GM19463 (cell line): Measurements from ENCODE around the gene GPATCH8.
"Not testable (repeated sequence)": the region's sequence is repeated elsewhere in the genome, so short reads cannot be mapped to it uniquely, and the experiment has no call there.

Source experiments
- ATAC-seq: cut with Tn5 transposase; IDR thresholded peaks from one replicate; pipeline ENCODE4 v1.9.1; 2021; ENCODE audit warnings: mild to moderate bottlenecking, moderate library complexity; ENCODE audit not compliant: unreplicated experiment

GPATCH8 gene

DNA sequence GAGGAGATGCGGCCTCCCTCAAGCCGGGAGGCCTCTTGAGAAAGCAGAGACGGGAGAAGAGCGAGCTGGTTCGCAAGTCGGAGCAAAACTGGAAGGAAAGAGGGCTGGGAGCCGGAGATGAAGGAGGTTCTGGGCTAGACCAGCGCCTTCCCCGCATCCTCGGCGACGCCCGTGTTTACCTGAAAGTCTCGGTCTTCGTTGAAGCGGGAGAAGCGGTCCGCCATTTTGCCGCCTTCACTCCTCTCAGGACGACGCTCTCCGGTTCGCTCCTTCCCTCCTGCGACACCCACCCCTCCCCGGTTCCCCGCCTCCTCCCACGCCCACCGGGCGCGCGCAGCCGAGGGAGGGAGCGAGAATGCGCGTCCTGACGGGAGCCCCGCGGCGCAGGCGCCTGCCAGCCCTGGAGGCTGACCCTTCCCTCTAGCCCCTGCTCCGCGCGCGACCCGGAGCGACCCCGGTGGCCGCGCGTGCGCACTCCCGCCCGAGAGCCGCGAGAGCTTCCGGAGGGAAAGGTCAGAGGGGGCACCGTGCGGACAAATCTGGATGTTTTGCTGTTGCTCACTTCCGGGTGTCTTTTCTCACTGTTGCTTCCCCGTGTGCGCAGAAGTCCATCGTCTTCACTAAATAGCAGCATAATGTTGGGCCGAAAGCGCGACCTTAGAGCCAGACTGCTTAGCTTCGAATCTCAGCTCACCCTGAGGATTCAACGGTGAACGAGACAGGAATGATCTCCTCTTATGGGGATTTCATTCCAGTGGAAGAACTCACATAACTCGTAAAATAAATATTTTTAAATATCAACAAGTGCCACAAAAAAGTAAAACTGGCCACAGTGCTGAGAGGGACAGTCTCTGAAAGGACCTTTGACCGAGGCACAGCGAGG lies at the start of gene GPATCH8:
TSS of gene GPATCH8 (minus strand) at position 260 of the 883 bp plus-strand sequence. CDS start at position 224, 36 bp downstream.
- peak; percentile 92 for ATAC-seq

DNA sequence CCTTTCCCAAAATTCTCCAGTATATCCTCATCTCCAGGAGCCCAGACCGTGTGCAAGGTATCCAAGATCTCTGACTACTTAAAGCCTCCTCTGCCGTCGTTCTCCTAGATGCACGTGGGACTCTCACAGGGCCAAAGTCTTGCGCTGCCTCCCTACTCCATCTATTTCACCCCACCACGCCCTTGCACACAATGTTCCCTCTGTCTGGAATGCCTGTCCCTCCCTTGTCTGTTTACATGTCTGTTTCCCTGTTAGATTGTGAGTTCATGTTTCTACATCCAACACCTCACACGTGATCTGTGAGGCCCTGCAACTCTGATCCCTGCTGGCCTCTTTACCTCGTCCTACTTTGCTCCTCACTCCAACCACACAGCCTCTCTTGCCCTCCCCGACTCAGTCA lies 49.2 kb upstream of the GPATCH8 start:
- ATAC-seq = no peak

DNA sequence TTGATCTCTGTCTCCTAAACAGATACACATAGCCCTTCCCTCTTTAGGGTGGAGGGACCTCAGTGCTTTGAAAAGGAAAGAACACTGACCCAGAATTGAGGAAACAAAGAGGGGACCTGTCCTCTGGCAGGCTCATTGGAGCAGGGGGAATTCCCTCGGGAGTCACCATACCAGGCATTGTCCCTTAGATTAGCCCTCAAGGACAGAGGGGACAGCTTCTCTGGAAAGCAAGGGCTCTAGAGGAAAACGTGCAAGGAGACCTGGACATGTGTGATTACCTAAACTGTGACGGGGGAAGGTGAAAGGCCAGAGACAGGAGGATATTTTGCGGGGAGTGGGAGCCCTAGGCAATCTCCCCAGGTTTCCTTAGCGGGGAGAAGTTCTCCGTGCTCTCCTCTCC lies 46.5 kb upstream of the GPATCH8 start:
- ATAC-seq = no peak

DNA sequence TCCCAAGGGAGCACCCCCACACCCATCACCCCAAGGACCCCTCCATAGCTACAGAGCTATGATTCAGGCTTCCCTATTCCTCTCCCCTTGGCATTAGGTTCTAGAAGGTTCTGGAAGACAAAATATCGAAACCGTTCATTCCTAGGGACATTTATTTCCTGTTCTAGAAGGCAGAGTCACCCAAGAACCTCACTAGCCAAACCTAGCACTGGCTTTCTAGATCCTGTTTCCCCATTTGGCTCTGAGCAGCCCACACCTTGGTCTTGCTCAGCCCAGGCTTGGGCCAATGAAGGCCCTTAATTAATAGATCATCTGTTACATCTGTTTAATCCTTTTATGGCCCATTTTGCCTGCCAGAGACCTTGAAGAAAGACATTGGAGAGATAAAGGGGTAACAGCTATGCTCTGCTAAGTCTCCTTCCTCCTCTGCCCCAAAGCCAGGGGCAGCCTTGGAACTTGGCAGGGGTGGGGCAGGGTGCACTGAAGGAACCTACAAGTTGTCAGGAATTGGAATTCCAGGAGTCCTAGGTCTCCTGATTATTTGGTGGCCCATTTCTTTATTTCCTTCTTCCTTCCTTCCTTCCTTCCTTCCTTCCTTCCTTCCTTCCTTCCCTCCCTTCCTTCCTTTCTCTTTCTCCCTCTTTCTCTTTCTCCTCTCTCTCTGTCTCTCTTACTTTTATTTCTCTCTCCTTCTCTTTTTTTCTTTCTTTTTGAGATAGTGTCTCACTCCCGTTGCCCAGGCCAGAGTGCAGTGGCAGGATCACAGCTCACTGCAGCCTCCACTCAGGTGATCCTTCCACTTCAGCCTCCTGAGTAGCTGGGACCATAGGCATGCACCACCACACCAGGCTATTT lies 45.4 kb upstream of the GPATCH8 start:
- no peak for ATAC-seq

DNA sequence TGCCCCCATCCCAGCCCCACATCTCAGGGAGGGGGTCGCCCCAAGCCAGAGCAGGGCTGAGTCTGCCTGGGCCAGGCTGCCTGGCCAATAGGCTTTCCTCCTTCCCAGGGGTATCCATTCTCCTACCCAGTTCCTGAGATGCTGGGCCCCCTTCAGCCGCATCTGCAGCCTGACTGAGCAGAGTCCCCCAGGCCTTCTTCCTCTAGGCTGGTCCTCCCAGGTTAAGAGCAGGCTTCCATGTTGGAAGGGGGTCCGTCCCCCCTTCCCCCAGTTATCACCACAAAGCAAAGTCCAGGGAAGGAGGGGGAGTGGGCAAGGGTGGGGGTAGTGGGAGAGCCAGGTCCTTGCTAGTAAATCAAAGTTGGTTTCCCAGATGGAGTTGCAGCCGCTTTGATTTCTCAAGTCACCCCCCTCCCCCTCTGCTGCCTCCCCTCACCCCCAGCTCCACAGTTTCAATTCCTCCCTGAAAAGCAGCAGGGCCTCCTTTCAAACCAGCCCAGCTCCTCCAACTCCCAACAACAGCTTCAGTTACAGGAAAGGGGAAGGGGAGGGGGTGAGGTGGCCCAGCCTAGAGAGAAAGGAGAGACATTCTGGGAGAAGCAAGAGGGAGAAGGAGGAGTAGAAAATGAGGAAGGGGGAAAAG lies 44.5 kb upstream of the GPATCH8 start:
- ATAC-seq = no peak

DNA sequence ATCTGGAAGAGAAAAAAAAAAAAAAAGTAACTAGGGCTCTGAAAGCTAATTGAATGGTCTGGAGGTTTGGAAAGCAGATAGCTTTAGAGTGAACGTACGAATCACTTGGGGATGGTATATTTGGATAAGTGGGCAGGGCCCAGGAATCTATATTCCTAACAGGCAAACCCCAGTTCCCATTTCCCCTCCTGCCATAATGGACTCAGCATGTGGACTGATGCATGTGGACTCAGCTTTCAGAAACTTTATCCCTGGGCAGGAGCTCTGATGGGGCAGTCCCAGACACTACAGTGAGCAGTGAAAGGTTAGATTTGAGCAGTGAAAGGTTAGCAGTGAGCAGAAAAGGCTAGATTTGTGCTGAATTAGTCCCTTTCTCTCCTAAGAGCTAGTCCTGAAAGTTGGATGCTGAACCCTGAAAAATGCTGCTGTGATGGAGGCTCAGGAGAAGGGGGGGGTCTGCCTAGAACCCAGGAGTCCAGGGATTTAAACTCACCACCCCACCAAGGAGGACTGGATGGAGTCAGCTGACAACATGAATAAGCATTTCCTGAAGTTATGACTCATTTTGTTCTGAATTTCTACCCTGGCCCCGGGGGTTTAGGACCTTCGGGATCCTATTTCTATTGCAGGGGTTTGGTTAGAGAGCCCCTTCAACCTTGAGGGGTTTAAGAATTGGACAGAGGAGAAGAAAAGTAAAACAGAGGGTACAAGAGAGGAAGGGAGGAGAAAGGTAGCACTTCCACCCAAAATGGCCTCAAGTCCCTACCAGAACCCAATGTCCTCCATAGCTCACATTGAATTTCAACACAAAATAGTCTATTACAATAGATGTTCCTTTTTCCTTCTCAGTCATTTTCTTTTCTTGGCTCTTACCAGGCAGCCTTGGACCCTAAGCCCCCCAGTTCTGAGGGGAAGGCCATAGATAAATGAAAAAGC lies 43.7 kb upstream of the GPATCH8 start:
- no peak for ATAC-seq

DNA sequence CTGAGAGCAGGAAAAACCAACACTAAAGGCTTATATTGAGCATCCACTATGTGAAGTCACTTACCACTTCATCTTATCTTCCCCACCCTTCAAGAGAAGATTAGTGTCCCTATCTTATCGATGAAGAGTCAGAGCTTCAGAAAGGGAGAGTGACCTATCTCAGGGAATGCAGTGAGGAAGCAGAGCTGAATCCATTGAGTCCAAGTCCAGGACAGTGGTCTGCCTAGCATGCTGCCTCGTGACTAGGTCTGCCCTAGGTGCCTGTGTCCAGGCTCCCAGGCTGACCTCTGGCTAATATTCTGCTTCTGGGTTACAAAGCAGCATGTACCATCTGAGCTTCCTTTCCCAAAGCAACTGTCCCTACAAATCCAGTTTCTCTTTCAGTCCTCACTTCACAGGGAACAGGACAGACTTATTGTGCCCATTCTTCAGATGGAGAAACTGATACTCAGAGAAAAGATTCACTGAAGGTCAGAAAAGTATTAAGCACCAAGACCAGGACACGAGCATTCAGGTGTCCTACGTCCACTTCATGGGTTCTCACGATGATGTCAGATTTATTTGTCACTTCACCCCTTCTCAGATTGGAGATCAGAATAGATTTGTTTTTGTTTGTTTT lies 40.8 kb upstream of the GPATCH8 start:
- ATAC-seq = no peak

DNA sequence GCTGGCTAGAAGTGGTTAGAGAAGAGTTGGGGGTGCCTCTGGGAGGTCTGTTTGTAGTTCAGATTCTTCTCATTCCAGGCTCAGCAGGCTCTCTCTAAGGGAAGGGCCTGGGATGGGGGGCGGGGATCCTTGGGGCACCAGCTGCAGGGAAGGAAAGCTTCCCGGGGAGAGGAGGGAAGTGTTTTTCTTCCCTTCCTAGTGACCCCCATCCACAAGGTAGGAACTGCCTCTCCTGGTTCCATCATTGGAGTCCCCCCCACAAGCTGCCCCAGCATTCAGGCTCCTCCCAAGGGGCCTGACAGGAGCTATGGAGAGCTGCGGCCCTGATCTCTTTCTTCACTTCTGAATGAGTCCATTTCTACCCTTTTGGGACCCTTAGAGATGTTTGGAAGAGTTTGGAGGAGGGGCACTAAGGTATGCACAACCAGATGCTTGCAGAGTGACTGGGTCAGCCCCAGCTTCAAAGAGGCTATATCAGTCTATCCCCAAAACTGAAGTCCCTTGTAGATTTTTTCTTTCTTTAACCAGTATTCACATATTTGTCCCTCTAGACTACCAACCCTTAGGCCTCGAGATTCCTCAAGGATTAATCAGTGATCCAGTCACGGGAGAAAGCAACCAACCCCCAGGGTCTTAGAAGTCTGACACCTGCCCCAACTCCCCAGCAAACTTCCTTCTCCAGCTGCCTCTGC lies 40.2 kb upstream of the GPATCH8 start:
- ATAC-seq = no peak

DNA sequence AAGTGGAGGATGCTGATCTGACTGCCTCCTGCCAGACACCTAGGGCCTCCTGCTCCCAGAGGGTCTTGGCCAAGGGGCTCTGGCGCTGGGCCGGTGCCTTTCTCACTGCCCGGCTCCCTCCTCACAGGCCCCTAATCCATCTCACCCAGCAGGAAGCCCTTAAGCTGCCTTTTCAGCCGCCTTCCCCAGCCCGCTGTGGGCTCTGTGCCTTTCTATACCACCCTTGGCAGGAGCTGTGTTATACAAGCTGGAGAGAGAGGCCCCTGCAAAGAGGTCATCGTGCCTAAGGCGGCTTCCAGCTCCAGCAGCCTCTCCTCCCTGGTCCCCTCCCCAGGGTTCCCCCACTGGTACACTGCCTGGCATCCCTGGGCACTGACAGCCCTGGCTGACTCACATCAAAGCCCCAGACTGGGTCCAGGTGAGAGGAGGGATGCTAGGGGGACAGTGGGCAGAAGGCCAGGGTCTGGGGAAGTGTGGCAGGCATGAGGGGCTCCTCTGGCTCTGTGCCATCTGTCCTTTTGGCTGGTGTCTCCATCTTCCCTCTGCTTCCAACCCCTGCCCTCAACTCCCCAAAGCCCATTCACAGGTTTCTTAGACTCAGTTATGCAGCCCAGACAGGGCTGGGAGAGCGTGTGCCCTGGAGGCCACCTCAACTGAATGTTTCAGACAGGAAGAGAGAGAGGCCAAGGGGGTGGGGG lies 38.8 kb upstream of the GPATCH8 start:
- no peak for ATAC-seq

DNA sequence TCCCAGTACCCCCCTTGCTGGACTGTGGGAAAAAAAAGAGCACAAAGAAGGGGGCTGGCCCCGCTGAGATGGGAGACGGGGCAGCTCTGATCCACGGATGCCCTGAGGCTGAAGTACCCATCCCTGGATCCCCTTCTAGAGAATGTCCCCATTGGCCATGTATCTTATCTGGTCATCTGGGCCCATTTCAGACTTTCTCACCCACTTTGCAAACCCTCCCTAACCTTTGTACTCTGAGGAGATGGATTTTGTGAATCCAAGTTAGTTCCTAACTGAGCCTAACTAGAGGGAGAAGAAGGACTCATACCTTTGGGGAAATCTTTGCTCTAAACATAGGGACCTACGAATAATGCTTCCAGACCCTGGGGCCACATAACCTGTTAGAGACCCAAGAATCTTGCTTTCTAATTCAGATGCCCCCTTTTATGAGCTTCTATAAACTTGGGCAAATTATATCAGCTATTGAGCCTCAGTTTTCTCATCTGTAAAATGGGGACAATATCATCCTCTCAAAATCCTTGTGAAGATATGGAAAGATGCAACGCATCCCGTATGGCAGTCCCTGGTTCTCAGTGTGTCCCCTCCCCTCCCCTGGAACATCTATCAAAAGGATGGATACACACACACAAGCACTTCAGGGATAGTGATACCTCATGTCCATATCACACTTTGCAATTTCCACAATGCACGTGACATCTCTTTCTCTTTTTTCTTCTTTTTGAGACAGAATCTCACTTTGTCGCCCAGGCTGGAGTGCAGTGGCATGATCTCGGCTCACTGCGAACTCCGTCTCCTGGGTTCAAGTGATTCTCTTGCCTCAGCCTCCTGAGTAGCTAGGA lies 37.3 kb upstream of the GPATCH8 start:
- no peak for ATAC-seq

DNA sequence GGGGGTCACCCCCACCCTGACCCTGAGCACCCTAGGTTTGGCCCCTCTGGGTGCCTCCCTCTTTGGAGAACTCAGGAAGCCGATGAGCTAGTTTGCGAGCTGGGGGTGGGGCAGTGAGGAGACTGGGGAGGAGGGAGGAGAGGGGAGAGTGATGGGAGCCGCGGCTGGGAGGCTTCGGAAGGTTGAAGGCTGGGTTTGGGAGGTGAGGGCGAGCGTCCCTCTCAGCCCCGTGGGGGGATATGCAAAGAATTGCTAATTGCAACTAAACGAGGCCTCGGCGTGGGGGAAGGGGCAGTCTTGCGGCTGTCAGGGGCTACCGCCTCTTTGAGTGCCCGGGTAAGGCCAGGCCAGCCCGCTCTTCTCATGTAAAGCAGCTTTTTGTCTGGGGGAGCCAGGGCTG lies 36.5 kb upstream of the GPATCH8 start:
- no peak for ATAC-seq

DNA sequence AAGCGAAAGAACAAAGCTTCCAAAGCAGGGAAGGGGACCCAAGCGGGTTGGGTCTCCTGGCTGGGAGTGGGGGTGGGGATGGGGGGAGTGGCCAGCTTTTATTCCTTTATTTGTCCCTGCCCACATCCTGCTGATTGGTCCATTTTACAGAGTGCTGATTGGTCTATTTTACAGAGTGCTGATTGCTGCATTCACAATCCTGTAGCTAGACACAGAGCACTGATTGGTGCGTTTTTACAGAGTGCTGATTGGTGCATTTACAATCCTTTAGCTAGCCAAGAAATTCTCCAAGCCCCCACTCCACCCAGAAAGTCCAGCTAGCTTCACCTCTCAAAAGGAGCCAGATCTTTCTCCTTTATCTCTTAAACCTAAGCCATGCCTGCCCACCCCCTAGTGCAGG lies 34.7 kb upstream of the GPATCH8 start:
- not testable (repeated sequence) for ATAC-seq

DNA sequence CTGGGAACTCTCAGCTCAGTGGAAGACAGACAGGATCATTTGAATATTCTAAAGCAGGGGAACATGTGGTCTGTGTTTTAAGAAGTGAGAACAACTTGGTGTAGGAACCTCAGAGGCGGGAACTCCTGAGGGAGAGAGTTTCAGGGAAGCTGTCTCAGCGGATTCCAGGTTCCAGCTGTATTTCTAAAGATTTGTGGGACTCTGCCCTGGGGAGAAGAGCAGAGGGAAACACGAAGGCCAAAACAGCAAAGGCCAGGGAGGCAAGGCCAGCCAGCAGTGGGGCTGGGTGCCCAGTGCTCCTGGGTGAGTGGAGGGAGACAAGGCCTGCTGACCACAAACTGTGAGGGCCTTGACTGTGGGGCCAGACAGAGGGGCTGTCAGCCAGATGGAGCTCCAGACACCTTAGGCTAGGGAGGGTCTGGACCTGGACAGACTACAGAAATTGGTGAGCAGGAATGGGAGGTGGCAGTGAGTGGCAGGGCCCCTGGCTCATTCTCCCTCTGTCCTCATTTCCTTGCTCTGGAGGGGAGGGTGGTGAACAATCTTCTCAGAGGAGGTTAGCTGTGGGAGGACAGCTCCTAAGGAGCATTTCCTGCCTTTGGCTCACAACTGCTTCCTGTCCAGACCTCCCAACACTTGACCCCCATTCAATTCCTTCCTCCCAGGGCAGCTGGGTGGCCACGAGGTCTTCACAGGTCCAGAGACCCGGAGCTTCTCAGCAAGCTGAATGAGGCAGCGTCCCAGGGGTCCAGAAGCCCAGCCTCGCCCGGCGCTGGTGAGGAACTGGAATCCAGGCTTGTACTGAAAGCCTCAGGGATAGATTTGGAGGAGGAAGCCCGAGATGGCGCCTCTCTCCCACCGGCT lies 33.1 kb upstream of the GPATCH8 start:
- no peak for ATAC-seq

DNA sequence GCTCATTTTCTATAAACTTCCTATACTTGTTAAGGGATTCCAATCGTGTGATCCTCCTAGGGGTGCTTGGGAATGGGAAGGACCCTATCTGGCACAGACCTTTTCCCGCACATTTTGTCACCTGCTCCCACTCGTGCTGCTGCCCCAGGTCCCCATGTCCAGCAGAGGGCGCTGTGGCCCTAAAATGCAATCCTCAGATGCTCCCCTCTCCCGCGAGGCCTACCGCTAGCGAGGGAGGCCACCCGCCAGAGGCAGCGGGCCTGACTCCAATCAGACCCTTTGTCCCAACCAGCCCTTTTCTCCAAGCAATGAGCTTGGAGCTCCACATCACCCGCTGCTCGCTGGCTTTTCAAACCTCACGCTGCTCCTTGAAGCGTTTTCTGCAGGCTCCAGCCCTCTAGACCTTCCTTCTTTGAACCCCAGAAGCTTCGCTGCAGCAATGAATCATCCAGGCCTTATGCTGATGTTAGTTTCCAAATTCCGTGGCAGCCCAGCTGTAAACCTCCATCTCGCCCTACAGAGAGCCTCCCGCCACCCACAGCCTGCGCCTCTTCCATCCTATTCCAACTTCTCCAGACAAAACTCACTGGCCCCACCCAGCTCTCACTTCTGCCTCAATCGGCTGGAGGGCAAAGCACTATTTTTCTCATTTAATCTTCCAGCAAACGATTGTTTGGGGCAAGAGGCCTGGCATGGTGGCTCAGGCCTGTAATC lies 30.5 kb upstream of the GPATCH8 start:
- no peak for ATAC-seq

DNA sequence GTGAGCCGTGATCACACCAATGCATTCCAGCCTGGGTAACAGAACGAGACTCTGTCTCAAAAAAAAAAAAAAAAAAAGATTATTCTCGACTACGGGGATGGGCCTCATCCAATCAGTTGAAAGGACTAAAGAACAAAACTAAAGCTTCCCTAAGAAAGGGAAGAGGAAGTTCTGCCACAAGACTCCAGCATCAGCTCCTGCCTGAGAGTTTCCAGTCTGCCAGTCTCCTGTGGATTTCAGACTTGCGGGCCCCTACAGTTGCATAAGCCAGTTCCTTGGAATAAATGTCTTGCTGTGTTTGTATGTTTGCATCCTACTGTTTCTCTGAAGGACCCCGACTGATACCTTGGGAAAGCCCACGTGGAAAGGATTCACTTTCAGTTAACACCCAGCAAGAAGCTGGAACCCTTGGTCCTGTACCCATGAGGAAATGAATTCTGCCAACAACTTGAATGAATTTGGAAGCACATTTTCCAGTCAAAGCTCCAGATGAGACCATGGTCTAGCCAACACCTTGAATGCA lies 27.8 kb upstream of the GPATCH8 start:
- no peak for ATAC-seq

DNA sequence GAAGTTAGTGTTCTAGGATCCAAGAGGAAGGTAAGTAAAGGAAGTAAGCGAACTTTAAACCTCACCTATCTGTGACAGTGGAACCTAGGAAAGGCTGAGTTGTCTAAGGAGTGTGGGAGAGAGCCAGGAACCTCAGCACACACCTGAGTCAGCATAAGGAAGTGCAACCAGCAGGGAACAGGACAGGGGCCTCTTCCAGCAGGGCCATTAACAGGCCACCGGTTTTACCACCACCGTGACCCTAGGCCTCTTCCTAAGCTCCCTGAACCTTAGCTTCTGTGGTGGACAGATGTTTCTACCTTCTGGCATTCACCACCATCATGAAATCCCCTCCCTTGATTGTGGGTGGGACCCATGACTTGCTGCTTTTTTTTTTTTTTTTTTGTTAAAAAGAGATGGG lies 26.7 kb upstream of the GPATCH8 start:
- no peak for ATAC-seq
